Suprapubic skin (tissue), 4 donors: Measurements from ENCODE around the gene VILL.

ENCODE experiments used
- EP300 ChIP-seq: sonication (generic); formaldehyde crosslinking; IDR thresholded peaks from one replicate; pipeline ENCODE4 v1.6.1; 2017; ENCODE audit warnings: antibody characterized with exemption
- POLR2A ChIP-seq, 2 donors: fragments of 450-650 bp; IDR thresholded peaks; one replicate each; pipeline ENCODE4 v1.6.1; 2017; ENCODE audit warnings: antibody characterized with exemption in 2 of 2, mild to moderate bottlenecking in 2 of 2, moderate library complexity in 2 of 2
- POLR2AphosphoS5 ChIP-seq, 3 donors: sonication (generic); formaldehyde crosslinking; IDR thresholded peaks; one replicate each; pipeline ENCODE4 v1.6.1; 2017; ENCODE audit warnings: antibody characterized with exemption in 3 of 3
- TF ChIP-seq, protein P1 (sequence below), 2 donors: fragments of 200-600 bp in 1 of 2; fragments of 450-650 bp in 1 of 2; sonication (generic) in 1 of 2; IDR thresholded peaks; one replicate each; pipeline ENCODE4 v1.5.1; 2016 to 2019; ENCODE audit warnings: antibody characterized with exemption in 2 of 2, mild to moderate bottlenecking in 1 of 2, moderate library complexity in 1 of 2

DNA sequence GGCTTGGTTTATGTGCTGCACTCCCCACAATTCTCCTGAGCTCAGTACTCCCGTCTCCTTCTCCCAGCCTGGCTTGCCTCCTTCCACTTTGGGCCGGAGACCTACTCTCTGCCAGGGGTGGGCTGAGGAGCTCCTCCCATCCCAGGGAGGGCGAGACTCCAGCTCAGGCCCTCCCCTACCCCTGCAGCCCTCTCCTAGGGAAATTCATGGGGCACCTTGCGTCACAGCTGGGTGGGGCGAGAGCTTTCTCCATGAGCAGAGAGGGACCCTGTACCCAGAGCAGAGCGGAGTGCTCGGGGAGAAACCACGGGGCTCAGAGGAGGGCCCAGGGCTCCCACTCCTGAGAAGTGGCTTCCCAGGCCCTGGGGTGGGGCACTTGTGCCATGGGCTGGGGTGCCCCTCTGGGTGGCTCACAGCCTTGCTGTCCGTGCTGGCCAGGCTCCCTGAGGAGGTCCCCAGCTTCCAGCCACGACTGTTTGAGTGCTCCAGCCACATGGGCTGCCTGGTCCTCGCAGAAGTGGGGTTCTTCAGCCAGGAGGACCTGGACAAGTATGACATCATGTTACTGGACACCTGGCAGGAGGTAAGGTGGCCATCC, 13.3 kb downstream of the VILL start:
- TF ChIP-seq, protein P1, sequence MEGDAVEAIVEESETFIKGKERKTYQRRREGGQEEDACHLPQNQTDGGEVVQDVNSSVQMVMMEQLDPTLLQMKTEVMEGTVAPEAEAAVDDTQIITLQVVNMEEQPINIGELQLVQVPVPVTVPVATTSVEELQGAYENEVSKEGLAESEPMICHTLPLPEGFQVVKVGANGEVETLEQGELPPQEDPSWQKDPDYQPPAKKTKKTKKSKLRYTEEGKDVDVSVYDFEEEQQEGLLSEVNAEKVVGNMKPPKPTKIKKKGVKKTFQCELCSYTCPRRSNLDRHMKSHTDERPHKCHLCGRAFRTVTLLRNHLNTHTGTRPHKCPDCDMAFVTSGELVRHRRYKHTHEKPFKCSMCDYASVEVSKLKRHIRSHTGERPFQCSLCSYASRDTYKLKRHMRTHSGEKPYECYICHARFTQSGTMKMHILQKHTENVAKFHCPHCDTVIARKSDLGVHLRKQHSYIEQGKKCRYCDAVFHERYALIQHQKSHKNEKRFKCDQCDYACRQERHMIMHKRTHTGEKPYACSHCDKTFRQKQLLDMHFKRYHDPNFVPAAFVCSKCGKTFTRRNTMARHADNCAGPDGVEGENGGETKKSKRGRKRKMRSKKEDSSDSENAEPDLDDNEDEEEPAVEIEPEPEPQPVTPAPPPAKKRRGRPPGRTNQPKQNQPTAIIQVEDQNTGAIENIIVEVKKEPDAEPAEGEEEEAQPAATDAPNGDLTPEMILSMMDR (IDR thresholded peaks at IDR 0.05), result no peak
- TF ChIP-seq POLR2A (IDR thresholded peaks at IDR 0.05) (no peak), EP300 (no peak), POLR2AphosphoS5 (IDR thresholded peaks at IDR 0.05) (no peak)
